CD14-positive monocyte (primary cell): ENCODE measurements around the gene ZNF202. TPM values are rescaled to one million over a fixed set of nuclear protein-coding genes. Genes with fewer than 3 reads are reported as not detected.

ENCODE experiments used
- DNase-seq, 3 donors: peaks; one replicate each; pipeline ENCODE4 v3.0.0-alpha.2; 2011 to 2022
- H2AFZ ChIP-seq: 2 replicates; pipeline ENCODE4 v1.6.0; 2012; ENCODE audit warnings: mild to moderate bottlenecking, low read depth, low read length, inconsistent platforms; ENCODE audit not compliant: insufficient read depth, poor library complexity, severe bottlenecking
- H3K27ac ChIP-seq, 2 donors: 1 replicate in 1 of 2; 2 replicates in 1 of 2; pipeline ENCODE4 v1.5.1; 2012 to 2013; ENCODE audit warnings: low read length in 2 of 2, control low read depth in 1 of 2, inconsistent platforms in 1 of 2, low read depth in 1 of 2, mild to moderate bottlenecking in 1 of 2
- H3K27me3 ChIP-seq, 2 donors: one replicate each; pipeline versions ENCODE4 v1.6.0 to v1.6.1; 2011 to 2013; ENCODE audit warnings: low read length in 2 of 2; ENCODE audit not compliant: control insufficient read depth in 2 of 2, insufficient read depth in 2 of 2
- H3K36me3 ChIP-seq, 2 donors: replicated peaks in 1 of 2; 1 replicate in 1 of 2; 2 replicates in 1 of 2; pipeline versions ENCODE4 v1.5.1 to v1.6.1; 2012 to 2013; ENCODE audit warnings: low read length in 2 of 2, control low read depth in 1 of 2, inconsistent platforms in 1 of 2, mild to moderate bottlenecking in 1 of 2; ENCODE audit not compliant: insufficient read depth in 2 of 2, control insufficient read depth in 1 of 2
- H3K4me1 ChIP-seq, 2 donors: 1 replicate in 1 of 2; 2 replicates in 1 of 2; pipeline versions ENCODE4 v1.5.1 to v1.6.1; 2012 to 2013; ENCODE audit warnings: low read length in 2 of 2, control low read depth in 1 of 2, inconsistent platforms in 1 of 2, mild to moderate bottlenecking in 1 of 2, moderate library complexity in 1 of 2; ENCODE audit not compliant: insufficient read depth in 2 of 2, control insufficient read depth in 1 of 2
- H3K4me2 ChIP-seq: replicated peaks from 2 replicates; pipeline ENCODE3; 2012; ENCODE audit warnings: low read length, moderate library complexity, mild to moderate bottlenecking; ENCODE audit not compliant: poor library complexity, severe bottlenecking; ENCODE audit errors: extremely low read depth
- H3K4me3 ChIP-seq, 3 experiments: fragments of 200-600 bp in 1 of 3; sonication (generic) in 1 of 3; replicated peaks in 1 of 3; 1 replicate in 2 of 3; 2 replicates in 1 of 3; pipeline ENCODE4 v1.5.1; 2011 to 2013; ENCODE audit warnings: low read length in 3 of 3, mild to moderate bottlenecking in 3 of 3, control low read depth in 2 of 3, low read depth in 2 of 3, inconsistent platforms in 1 of 3, moderate library complexity in 1 of 3
- H3K79me2 ChIP-seq: 2 replicates; pipeline ENCODE4 v1.6.0; 2012; ENCODE audit warnings: mild to moderate bottlenecking, control low read depth, inconsistent platforms, low read length, moderate library complexity; ENCODE audit not compliant: insufficient read depth
- H3K9ac ChIP-seq: 2 replicates; pipeline ENCODE4 v1.6.0; 2017; ENCODE audit warnings: low read length, mild to moderate bottlenecking; ENCODE audit not compliant: insufficient read depth, poor library complexity, severe bottlenecking
- H3K9me3 ChIP-seq, 2 donors: replicated peaks in 1 of 2; 1 replicate in 1 of 2; 2 replicates in 1 of 2; pipeline versions ENCODE4 v1.5.1 to v1.6.1; 2012 to 2013; ENCODE audit warnings: low read length in 2 of 2, control low read depth in 1 of 2; ENCODE audit not compliant: control insufficient read depth in 1 of 2, insufficient read depth in 1 of 2
- H4K20me1 ChIP-seq: 2 replicates; pipeline ENCODE4 v1.6.0; 2012; ENCODE audit warnings: mild to moderate bottlenecking, low read length, control low read depth, moderate library complexity; ENCODE audit not compliant: insufficient read depth
- H3K27ac Mint-ChIP-seq, 7 donors: one replicate each; pipeline ENCODE4 v1.8.0; 2020; ENCODE audit warnings: mild to moderate bottlenecking in 7 of 7, mixed read lengths in 7 of 7, moderate library complexity in 6 of 7, inconsistent platforms in 2 of 7
- H3K27me3 Mint-ChIP-seq, 3 donors: one replicate each; pipeline ENCODE4 v1.8.0; 2021 to 2022; ENCODE audit warnings: low read depth in 3 of 3, mild to moderate bottlenecking in 3 of 3, mixed read lengths in 3 of 3, moderate library complexity in 3 of 3, inconsistent platforms in 1 of 3
- H3K36me3 Mint-ChIP-seq, 2 donors: one replicate each; pipeline ENCODE4 v1.8.0; 2020; ENCODE audit warnings: mixed read lengths in 2 of 2, inconsistent platforms in 1 of 2, mild to moderate bottlenecking in 1 of 2
- H3K4me1 Mint-ChIP-seq: one replicate; pipeline ENCODE4 v1.8.0; 2020; ENCODE audit warnings: mild to moderate bottlenecking, mixed read lengths
- H3K4me3 Mint-ChIP-seq, 2 donors: one replicate each; pipeline ENCODE4 v1.8.0; 2020; ENCODE audit warnings: mild to moderate bottlenecking in 2 of 2, mixed read lengths in 2 of 2, moderate library complexity in 1 of 2
- H3K9me3 Mint-ChIP-seq, 7 donors: one replicate each; pipeline ENCODE4 v1.8.0; 2020 to 2022; ENCODE audit warnings: mixed read lengths in 7 of 7, mild to moderate bottlenecking in 6 of 7, moderate library complexity in 6 of 7, inconsistent platforms in 2 of 7
- CTCF ChIP-seq: fragments of 200-600 bp; IDR thresholded peaks from one replicate; pipeline ENCODE4 v1.8.0; 2022; ENCODE audit warnings: antibody characterized with exemption, mild to moderate bottlenecking
- WGBS: methylation state at CpG from one replicate; pipeline ENCODE4 v1.1.5; 2013; ENCODE audit warnings: missing lambda C conversion rate; ENCODE audit not compliant: insufficient coverage; 5-methylcytosine and 5-hydroxymethylcytosine counted together
- intact Hi-C, 2 donors: fragments of 100-400 bp; cut with micrococcal nuclease; formaldehyde crosslinking; loops; one replicate each; pipeline versions ENCODE4 v1.15.0 to v1.15.1; 2023
- polyA plus RNA-seq, 3 donors: library from polyadenylated mRNA; depleted of rRNA in 1 of 3; unstranded in 2 of 3; stranded (reverse) in 1 of 3; fragments of 300-500 nt in 2 of 3; fragments of >200 nt in 1 of 3; fragmentation: Illumina TruSeq in 2 of 3; gene quantifications; 1 replicate in 2 of 3; 2 replicates in 1 of 3; pipeline ENCODE4 v1.2.3, GENCODE V29; 2012 to 2021

Gene ZNF202
- polyA plus RNA-seq, 3 donors = 1.5 to 6.6 (median 1.9) TPM

- TF ChIP-seq CTCF = no peak
- H3K36me3 Mint-ChIP-seq = no peaks in the 10 kb centered on the region
- Histone ChIP-seq H2AFZ (no peak overlapping the region), H3K36me3 (no peaks in the 10 kb centered on the region), H4K20me1 (no peaks in the 10 kb centered on the region), H3K9ac (no peak overlapping the region), H3K27ac (no peak overlapping the region), H3K4me3 (no peak overlapping the region), H3K27me3 (no peaks in the 10 kb centered on the region), H3K4me1 (no peaks in the 10 kb centered on the region), H3K79me2 (no peaks in the 10 kb centered on the region), H3K9me3 (peaks cover 7 to 17% of the 10 kb centered on the region in 2 donors), H3K4me2 (no peak overlapping the region)
- no peaks in the 10 kb centered on the region for H3K4me1 Mint-ChIP-seq
- H3K27ac Mint-ChIP-seq = no peak overlapping the region
- H3K27me3 Mint-ChIP-seq = peaks cover 0 to 9% (median 2%) of the 10 kb centered on the region in 3 donors
- peaks cover 7 to 16% (median 10%) of the 10 kb centered on the region in 7 donors for H3K9me3 Mint-ChIP-seq
- intact Hi-C loops = no loop called here
- H3K4me3 Mint-ChIP-seq = no peak overlapping the region
- DNase-seq = no peak
Observed at GRCh38 chr11:123762422-123762821, 21.0 kb upstream of the ZNF202 start.

- Histone ChIP-seq H3K4me1 (no peaks in the 10 kb centered on the region), H2AFZ (no peak overlapping the region), H3K9ac (no peak overlapping the region), H3K4me3 (no peak overlapping the region), H3K27me3 (no peaks in the 10 kb centered on the region), H3K4me2 (no peak overlapping the region), H3K9me3 (peaks cover 7 to 17% of the 10 kb centered on the region in 2 donors), H3K79me2 (no peaks in the 10 kb centered on the region), H3K27ac (no peak overlapping the region), H3K36me3 (no peaks in the 10 kb centered on the region), H4K20me1 (no peaks in the 10 kb centered on the region)
- no CpG with 5 or more reads among the region's 1 CpG for WGBS
- DNase-seq = no peak
- no peaks in the 10 kb centered on the region for H3K4me1 Mint-ChIP-seq
- peaks cover 0 to 9% (median 2%) of the 10 kb centered on the region in 3 donors for H3K27me3 Mint-ChIP-seq
- no peaks in the 10 kb centered on the region for H3K36me3 Mint-ChIP-seq
- H3K9me3 Mint-ChIP-seq = peaks cover 7 to 16% (median 10%) of the 10 kb centered on the region in 7 donors
- TF ChIP-seq CTCF = no peak
- no peak overlapping the region for H3K4me3 Mint-ChIP-seq
- intact Hi-C loops = no loop called here
- H3K27ac Mint-ChIP-seq = no peak overlapping the region
Observed at GRCh38 chr11:123760894-123761293, 19.4 kb upstream of the ZNF202 start.
